SIG-M5 treated with dmso at 0.1 percent for 504 hours (cell line): ENCODE measurements around the gene MYOC.
A peak's percentile ranks its signal among the peaks of the same experiment; 100 is the strongest.
"Not testable (repeated sequence)": the region's sequence is repeated elsewhere in the genome, so short reads cannot be mapped to it uniquely, and the experiment has no call there.

Experiments
- DNase-seq: peaks from one replicate; lab custom pipeline; 2025; ENCODE audit not compliant: unreplicated experiment; lab: John Stamatoyannopoulos, UW

The MYOC gene

DNA sequence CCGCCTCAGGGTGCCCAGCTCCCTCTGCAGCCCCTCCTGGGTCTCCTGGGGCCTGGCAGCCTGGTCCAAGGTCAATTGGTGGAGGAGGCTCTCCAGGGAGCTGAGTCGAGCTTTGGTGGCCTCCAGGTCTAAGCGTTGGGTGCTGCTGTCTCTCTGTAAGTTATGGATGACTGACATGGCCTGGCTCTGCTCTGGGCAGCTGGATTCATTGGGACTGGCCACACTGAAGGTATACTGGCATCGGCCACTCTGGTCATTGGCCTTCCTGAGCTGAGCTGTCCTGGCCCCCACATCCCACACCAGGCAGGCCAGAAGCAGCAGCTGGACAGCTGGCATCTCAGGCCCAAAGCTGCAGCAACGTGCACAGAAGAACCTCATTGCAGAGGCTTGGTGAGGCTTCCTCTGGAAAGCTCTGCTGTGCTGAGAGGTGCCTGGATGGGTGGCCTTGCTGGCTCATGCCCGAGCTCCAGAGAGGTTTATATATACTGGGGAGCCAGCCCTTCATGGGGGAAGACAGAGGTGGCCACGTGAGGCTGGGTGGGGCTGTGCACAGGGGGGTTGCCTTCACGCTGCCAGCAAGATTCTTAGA, at the start of gene MYOC:
MYOC (minus strand) TSS at position 455 of the 589 bp plus-strand sequence; CDS start at position 378, 77 bp downstream.
- DNase-seq: no peak

DNA sequence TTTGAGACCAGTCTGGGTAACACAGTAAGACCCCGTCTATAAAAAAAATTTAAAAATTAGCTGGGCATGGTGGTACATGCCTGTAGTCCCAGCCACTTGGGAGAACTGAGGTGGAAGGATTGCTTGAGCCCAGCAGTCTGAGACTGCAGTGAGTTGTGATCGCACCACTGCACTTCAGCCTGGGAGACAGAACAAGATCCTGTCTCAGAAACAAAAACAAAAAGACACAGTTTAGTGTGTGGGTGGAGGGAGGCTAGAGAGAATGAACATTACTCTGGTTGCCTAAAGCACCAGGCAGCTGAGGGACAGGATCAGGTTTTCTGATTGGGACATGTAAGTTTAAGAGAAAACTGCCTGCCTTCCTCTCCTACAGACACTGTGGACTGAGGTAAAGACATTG, 47.0 kb upstream of the MYOC start:
- DNase-seq: no peak

DNA sequence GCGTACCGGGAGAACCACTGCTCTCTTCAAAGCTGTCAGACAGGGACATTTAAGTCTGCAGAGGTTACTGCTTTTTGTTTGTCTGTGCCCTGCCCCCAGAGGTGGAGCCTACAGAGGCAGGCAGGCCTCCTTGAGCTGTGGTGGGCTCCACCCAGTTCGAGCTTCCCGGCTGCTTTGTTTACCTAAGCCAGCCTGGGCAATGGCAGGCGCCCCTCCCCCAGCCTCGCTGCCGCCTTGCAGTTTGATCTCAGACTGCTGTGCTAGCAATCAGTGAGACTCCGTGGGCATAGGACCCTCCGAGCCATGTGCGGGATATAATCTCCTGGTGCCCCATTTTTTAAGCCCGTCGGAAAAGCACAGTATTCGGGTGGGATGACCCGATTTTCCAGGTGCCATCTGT, 43.3 kb upstream of the MYOC start:
- not testable (repeated sequence) for DNase-seq

- DNase-seq: not testable (repeated sequence)
These were observed 41.1 kb upstream of the MYOC start for GRCh38 chr1:171693541-171693940.

DNA sequence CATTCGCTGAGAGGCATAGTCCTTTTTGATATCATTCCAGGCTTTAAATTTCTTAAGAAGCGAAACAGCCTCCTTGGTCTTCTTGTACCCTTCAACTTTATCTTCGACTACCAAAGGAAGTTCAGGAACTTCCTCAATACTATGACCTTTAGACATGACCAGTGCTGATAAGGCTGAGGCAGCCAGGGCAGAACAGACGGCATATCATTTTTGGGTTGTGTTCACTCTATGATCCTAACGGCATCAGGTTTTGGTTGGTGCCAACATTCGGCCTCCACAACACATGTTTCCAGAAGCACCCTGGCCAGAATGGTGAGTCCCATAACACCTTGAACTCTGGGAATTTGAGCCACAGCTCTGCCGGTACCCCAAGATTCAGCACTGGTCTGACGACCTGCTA, 31.4 kb upstream of the MYOC start:
- no peak for DNase-seq

- no peak for DNase-seq
These were observed 27.9 kb upstream of the MYOC start for GRCh38 chr1:171680339-171680738.

- DNase-seq: no peak
These were observed 24.3 kb upstream of the MYOC start for GRCh38 chr1:171676823-171677222.

GRCh38 chr1:171674431-171675405, 22.2 kb upstream of the MYOC start:
- DNase-seq: no peak

DNA sequence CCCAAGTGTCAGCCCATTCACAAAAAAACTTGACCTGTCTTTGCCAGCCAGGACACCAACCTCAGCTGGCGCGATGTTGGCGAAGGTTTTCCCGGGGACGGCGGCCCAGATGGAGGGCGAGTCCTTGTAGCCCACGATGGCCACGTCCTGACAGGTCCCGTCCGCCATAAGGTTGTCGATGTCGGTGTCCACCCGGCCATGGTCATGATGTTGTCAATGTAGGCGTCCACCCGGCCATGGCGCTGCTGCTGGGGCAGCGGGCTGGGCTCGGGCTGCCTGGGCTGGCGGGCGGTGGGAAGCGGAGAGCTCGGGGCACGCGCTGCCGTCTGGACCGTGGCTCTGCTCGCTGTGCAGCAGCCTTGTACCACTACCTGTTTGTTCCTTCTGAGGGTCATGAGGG, 18.3 kb upstream of the MYOC start:
- DNase-seq: no peak

GRCh38 chr1:171668372-171668771, 15.9 kb upstream of the MYOC start:
- DNase-seq: no peak

DNA sequence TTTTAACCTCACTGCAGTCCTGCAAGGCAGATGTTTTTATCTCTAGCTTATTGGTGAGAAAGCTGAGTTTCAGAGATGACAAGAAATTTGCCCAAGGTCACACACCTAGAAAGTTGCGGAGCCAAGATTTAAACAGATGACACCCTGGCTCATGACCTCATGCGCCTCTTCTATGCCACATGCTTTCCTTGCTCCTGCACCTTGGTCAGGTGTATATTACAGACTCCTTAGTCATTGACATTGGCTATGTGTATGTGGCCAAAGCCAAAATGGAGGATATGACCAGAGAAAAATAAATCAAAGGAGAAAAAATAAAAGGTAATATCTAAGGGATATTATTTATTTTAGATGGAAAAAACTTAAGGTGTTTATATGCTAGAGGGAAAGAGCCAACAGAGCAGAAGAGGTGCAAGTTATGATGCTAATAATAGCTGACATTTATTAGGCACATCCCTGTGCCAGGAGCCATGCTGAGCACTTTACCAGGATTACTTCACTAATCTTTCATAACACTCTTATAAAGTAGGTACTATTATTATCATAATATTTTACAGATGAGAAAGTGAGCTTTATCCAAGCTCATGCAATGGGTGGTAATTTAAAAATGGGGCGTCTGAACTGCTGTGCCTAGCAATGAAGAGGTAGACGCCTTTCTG, 13.8 kb upstream of the MYOC start:
- DNase-seq: no peak

DNA sequence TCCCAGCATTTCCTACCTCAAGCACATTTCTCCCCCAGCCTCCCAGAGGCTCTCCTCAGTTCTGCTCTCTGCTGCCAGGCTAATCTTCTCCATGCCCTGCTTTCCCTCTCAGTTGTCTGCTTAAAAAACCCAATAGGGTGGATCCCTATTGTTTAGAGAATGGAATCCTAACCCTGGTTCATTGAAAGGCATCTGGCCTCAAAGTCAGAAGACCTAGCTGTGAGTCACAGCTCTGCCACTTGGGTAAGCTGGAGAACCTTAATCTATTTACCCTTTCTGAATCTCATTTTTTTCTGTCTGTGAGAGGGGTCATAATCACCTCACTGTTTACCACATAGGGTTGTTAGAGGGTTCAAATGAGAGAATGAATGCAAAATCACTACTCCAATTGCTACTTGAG, 12.5 kb upstream of the MYOC start:
- DNase-seq: no peak

GRCh38 chr1:171663854-171664575, 11.5 kb upstream of the MYOC start:
- DNase-seq: no peak

GRCh38 chr1:171663036-171663853, 10.8 kb upstream of the MYOC start:
- DNase-seq: no peak

- no peak for DNase-seq
These were observed 8.7 kb upstream of the MYOC start for GRCh38 chr1:171661076-171661650.

- not testable (repeated sequence) for DNase-seq
These were observed 3.7 kb upstream of the MYOC start for GRCh38 chr1:171656206-171656605.

DNA sequence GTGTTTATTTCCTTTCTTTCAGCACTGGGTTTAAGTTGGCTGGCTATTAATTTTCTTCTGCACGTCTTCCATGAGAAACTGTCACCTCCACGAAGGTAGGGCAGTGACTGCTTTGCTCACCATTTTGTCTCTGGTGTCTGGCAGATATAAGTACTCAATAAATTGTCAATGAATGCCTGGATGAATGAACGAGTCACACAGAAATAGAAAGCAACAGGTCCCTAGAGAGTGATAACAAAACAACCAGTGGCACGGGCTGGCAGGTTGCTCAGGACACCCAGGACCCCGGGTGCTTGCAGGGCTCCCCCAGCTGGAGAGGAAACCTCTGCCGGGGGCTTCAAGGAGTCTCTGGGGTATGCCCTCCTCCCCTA, 3.2 kb upstream of the MYOC start:
- DNase-seq: no peak

DNA sequence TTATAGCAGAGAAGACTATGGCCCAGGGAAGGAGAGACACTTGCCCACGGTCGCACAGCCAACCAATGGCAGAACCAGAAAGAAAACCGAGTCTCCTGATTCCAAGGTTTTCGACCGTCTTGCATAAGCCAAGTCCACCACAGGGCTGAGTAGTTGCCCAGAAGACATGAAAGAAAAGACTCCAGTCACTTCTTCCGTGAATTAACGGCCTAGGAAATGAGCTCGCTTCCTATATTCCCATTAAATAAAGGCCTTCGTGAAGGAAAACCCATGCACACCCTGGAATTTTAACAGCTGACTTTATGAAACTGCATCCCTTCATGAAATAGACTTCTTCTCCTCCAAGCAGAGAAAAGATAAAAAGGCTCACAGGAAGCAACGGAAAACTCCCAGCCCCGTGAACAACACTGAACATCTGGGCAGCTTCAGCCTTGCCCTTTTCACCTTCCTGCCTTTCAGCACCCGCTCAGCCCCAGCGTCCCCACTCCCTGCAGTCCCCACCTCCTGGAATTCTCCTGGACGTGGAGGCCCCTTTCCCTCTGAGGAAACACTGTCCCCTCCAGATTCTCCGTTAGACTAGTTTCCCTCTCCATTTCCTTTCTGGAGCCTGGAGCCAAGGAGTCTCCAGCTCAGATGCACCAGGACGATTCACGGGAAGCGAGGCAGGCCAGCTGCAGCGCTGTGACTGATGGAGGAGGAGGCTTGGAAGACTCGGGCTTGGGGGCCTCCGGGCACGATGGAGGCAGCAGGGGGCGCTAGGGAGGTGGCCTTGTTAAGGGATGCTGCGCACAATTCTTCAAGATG, 2.7 kb upstream of the MYOC start:
- peak; percentile 51 for DNase-seq
